Posterior vena cava (tissue), 2 donors: ENCODE data around the gene TCF23. TPM values are rescaled to one million over a fixed set of nuclear protein-coding genes. Genes with fewer than 3 reads are reported as not detected.
"Not testable (repeated sequence)": the region's sequence is repeated elsewhere in the genome, so short reads cannot be mapped to it uniquely, and the experiment has no call there.

Source experiments
- DNase-seq: peaks from one replicate; pipeline ENCODE4 v3.0.0-alpha.2; 2020; ENCODE audit warnings: low spot score
- intact Hi-C, 2 donors: fragments of 100-400 bp; cut with DNase I; formaldehyde crosslinking; loops; one replicate each; pipeline versions ENCODE4 v1.14.1 to v1.14.2; 2022 to 2023
- long read RNA-seq, 2 donors: library from polyadenylated mRNA; unstranded; transcript quantifications; one replicate each; pipeline ENCODE4 v2.0.0, GENCODE V29; 2020 to 2021
- total RNA-seq, 2 donors: library from RNA; stranded (reverse); fragmentation: NEBNext Ultra II Directional; extraction: Animal tissue kit (Norgen Biotek cat#: 25700); gene quantifications; one replicate each; pipeline ENCODE4 v1.2.1, GENCODE V29; 2021
- donor health status: DM: yes; HTN: yes; CAD: no.
- donor health status: DM: yes; HTN: yes; CAD: no.

Gene TCF23
- total RNA-seq: 10 to 100 TPM in 1 of 2 donors, 1 to 10 TPM in 1; 5.0 to 10.7 TPM
- long read RNA-seq, donor 1, full-length matches to known transcripts: 7 of 10 reads
- long read RNA-seq, donor 1, partial matches to known transcripts: 1 of 10 reads
- long read RNA-seq, donor 1, other reads (novel, unspliced or antisense): 2 of 10 reads
- long read RNA-seq, donor 2, full-length matches to known transcripts: 1 of 7 reads
- long read RNA-seq, donor 2, partial matches to known transcripts: 0 of 7 reads
- long read RNA-seq, donor 2, other reads (novel, unspliced or antisense): 6 of 7 reads

DNA sequence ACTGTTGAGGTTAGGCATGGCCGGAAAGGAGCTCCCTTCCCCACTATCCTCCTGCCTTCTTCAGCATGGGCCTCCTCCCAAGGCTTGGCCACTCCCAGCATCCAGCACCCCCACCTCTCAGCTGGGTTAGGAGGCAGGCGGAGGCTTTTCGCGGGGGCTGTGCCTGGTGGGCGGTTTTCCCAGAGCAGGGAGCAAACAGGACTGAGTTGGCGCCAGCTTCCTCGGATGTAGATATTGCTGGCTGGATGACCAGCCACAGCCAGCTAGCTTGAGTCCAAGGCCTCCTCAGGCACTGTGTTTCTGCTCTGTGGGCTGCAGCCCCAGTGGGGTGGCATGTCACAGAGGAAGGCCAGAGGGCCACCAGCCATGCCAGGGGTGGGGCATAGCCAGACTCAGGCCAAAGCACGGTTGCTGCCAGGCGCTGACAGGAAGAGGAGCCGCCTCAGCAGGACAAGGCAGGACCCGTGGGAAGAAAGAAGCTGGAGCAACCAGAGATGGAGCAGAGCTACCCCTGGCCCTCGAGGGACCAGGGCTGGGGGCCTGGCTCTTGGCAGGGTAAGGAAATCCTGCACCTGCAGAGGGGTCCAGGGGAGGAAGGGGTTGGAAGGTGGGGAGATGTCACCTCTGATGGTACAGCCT, at the start of gene TCF23:
Gene TCF23 (plus strand): TSS at position 204 of the 639 bp plus-strand sequence. CDS start 130 bp downstream, at position 334.
- intact Hi-C loops: no loop called here
- DNase-seq: peak; percentile 69

DNA sequence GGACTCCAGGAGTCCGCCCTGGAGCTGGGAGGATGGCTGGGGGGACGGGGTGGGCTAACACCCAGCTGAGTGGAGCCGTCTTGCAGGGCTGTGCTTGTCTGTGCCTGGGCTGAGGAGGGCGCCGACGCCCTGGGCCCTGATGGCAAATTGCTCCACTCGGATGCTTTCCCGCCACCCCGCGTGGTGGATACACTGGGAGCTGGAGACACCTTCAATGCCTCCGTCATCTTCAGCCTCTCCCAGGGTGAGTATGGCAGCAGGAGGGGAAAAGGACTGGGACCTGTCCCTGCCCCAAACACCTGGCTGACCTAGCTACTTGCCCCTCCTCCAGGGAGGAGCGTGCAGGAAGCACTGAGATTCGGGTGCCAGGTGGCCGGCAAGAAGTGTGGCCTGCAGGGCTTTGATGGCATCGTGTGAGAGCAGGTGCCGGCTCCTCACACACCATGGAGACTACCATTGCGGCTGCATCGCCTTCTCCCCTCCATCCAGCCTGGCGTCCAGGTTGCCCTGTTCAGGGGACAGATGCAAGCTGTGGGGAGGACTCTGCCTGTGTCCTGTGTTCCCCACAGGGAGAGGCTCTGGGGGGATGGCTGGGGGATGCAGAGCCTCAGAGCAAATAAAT, 49.4 kb upstream of the TCF23 start:
- intact Hi-C loops: loop anchor here in 1 of 2 donors (5.0 kb wide), 1 partner anchor 103 kb away; no protein-coding TSS in a partner anchor
- DNase-seq: no peak

DNA sequence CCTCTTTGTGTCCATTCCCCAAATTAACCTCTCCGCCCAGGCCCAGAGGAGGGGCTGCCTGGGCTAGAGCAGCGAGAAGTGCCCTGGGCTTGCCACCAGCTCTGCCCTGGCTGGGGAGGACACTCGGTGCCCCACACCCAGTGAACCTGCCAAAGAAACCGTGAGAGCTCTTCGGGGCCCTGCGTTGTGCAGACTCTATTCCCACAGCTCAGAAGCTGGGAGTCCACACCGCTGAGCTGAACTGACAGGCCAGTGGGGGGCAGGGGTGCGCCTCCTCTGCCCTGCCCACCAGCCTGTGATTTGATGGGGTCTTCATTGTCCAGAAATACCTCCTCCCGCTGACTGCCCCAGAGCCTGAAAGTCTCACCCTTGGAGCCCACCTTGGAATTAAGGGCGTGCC, 48.8 kb upstream of the TCF23 start:
- intact Hi-C loops: loop anchor here (5.0 kb wide), 3 partner anchors 92 to 177 kb away; partner anchors contain the start of gene DNAJC5G (in 1 of the 2)
- no peak for DNase-seq

DNA sequence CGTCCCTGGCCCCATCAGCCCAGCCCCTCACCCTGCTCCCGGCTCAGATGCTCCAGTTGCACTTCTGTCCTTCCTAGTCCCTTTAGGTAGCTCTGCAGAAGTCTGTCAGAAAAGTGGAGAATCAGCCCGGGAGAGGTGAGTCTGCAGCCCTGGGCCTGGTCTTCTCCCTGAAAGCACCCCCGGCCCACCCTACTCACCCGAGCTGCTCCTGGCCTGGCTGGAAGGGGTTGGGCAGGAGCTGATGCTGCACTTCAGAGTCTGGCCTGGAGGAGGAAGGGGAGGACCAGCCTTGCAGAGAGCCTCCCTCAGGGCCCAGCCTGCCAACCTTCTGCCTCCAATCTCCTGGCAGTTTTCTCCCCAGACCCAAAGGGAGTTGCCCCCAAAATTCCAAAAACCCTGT, 46.5 kb upstream of the TCF23 start:
- intact Hi-C loops: loop anchor here (5.0 kb wide), 3 partner anchors 90 to 175 kb away; partner anchors contain the start of gene DNAJC5G (in 1 of the 2)
- DNase-seq: peak; percentile 47

DNA sequence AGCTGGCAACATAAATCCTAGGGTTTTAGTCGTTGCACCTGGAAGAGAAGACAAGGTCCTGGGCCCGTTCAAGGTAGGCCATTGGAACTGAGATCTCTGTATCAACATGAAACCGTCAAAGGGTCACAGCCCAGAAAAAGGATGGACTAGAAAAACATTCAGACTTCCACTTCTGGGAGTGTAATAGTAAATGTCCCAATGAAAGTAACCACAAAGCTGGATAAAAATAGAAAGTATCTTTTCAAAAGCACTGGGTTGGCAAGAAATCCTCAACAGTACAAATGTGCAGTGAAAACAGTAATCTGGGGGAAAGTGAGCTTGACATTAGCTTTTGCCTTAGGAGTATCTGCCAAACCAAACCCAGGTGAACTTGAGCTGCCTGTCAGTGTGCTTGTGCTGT, 42.8 kb upstream of the TCF23 start:
- intact Hi-C loops: no loop called here
- no peak for DNase-seq

DNA sequence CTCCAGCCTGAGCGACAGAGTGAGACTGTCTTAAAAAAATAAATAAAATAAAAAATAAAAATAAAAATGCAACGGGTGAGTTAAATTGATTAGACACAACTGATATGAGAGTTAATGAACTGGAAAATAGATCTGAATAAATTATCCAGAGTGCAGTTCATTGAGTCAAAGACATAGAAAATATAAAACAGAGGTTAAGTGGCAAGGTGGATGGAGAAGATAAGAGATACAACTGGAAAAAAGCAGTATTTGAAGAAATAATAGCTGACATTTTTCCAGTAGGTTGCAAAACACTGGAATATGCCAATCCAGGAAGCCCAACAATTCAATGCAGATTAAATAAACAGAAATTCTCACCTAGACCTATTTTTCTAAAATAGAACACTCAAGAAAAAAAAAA, 40.6 kb upstream of the TCF23 start:
- intact Hi-C loops: no loop called here
- no peak for DNase-seq

DNA sequence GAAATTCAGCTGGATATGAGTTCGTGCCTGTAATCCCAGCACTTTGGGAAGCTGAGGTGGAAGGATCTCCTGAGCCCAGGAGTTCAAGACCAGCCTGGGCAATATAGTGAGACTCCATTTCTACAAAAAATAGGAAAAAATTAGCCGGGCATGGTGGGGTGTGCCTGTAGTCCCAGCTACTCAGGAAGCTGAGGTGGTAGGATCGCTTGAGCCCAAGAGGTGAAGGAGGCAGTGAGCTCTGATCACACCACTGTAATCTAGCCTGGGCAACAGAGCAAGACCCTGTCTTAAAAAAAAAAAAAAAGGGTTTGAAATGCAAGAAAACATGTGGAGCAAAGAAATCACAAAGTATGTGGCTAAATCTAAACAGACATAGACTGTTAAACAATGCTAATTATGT, 39.7 kb upstream of the TCF23 start:
- no peak for DNase-seq
- intact Hi-C loops: no loop called here

DNA sequence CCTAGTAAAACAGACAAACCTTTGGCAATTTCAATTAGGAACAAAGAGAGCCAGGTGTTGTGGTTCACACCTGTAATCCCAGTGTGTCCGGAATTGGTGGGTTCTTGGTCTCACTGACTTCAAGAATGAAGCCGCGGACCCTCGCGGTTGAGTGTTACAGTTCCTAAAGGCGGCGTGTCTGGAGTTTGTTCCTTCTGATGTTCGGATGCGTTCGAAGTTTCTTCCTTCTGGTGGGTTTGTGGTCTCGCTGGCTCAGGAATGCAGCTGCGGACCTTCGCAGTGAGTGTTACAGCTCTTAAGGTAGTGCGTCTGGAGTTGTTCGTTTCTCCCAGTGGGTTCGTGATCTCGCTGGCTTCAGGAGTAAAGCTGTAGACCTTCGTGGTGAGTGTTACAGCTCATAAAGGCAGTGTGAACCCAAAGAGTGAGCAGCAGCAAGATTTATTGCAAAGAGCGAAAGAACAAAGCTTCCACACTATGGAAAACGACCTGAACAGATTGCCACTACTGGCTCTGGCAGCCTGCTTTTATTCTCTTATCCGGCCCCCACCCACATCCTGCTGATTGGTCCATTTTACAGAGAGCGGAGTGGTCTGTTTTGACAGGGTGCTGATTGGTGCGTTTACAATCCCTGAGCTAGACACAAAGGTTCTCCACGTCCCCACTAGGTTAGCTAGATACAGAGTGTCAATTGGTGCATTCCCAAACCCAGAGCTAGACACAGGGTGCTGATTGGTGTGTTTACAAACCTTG, 38.0 kb upstream of the TCF23 start:
- DNase-seq, intact Hi-C loops: not testable (repeated sequence)

DNA sequence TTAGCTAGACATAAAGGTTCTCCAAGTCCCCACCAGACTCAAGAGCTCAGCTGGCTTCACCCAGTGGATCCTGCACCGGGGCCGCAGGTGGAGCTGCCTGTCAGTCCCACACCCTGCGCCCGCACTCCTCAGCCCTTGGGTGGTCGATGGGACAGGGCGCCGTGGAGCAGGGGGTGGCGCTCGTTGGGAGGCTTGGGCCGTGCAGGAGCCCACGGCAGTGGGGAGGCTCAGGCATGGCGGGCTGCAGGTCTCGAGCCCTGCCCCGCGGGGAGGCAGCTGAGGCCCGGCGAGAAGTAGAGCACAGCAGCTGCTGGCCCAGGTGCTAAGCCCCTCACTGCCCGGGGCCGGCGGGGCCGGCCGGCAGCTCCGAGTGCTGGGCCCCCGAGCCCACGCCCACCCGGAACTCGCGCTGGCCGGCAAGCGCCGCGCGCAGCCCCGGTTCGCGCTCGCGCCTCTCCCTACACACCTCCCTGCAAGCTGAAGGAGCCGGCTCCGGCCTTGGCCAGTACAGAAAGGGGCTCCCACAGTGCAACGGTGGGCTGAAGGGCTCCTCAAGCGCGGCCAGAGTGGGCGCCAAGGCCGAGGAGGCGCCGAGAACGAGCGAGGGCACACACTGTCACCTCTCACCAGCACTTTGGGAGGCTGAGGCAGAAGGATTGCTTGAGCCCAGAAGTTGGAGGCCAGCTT, 37.3 kb upstream of the TCF23 start:
- DNase-seq, intact Hi-C loops: not testable (repeated sequence)

DNA sequence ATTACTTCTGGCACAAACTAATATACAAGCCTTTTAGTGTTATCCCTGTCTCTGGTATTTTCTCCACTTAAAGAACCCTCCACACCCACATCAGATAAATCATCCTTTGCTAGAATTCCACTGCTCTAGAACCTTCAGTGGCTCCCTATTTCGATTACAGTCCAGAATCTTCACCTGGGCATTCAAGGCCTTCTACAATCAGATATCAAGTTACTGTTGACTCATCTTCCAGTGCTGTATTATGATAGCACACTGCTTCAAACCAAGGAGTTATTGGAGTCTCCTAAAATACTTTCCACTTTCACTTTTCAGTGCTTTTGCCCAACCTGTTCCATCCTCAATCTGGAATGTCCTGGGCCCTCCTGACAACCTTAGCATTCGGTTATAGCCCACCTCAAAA, 33.3 kb upstream of the TCF23 start:
- no peak for DNase-seq
- intact Hi-C loops: no loop called here

DNA sequence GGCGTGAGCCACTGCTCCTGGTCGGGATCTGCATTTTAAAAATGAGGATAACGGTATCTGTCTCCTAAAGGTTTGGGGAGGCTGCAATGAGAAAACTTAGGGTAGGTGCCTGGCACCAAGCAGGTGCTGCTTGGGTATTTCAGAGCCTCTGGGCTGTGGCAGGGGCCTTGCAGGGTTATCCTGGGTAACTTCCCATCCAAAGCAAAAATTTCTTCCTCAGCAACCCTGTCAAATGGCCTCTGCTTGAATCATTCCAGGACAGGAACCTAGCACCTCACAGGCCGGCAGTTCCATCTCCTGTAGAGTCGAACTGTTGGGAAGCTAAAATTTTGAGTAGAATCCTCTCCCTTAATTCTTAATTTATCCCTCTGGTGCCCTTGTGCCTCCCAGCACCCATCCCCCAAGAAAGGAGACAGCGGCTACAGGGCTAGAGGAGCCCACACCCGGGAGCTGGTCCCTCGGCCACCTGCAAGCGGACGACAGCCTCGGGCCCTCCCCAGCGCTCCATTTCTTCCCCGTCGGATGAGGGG, 30.7 kb upstream of the TCF23 start:
- intact Hi-C loops: no loop called here
- DNase-seq: peak; percentile 15

DNA sequence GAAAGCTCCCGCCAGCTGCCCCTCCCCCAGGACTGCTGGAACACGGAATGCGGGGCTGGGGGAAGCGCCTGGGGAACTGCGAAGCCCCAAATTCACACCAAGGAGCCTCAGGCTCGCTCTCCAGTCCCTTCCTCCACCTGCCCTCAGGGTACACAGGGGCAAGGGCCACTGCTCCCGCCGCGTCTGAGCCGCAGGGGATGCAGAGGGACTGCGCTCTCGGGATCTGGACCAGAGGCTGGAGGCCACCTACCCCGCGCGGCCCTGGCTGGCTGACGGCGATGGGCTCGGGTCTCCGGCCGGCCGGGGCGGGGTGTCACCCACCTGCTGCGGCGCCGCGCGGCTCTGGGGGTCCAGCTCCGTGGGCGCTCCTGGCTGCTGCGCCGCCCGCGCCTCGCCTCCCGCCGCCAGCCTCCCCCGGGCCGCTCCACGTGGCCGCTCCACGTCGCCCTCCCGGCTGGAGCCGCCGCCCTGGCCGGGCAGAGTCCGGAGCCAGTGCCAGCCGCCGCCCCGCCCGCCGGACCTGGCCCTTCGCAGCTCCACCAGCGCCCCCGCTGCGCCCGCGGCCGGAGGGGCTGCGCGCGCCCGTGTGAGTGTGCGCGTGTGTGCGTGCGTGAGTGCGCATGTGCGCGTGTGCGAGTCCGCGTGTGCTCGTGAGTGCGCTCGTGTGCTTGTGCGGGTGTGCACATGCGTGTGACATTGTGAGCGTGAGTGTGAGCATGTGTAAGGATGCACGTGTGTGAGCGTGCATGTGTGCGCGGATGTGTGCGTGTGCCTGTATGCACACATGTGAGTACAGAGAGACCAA, 30.1 kb upstream of the TCF23 start, which contains the start of gene CGREF1:
Gene CGREF1 (minus strand): TSS at position 604 of the 805 bp plus-strand sequence. CDS start 14,762 bp downstream, outside the sequence.
- intact Hi-C loops: no loop called here
- peak; percentile 81 for DNase-seq

DNA sequence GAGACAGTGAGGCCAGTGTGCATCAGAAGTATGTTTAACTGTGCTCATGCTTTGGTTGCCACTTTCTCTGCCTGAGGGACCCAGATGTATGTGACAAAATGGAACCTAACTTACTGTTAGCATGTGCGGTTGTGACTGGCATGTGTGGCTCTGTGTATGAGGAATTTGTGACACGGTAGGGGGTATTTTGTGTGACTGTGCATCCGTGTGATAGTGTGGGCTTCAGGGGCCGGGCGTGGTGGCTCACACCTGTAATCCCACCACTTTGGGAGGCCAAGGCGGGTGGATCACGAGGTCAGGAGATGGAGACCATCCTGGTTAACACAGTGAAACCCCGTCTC, 29.5 kb upstream of the TCF23 start:
- DNase-seq: peak; percentile 38
- intact Hi-C loops: not testable (repeated sequence)

DNA sequence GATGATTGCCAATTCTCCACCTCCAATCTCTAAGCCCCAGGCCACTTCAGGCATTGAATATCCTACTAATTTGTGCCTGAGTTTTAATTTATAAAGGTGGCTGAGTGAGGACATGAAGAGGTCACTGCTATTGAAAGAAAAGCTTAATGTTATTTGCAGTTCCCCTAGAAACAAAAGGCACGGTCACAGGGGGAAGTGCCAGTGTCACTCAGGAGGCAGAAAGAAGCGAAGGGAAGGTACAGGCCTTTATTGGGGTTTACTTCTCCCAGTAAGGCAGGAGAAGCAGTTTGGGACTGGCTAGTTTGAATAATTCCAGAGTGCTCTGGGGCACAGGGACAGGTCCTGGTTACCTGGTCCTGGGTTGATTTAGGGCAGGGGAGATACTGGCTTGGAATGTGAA, 26.9 kb upstream of the TCF23 start:
- no peak for DNase-seq
- intact Hi-C loops: no loop called here

DNA sequence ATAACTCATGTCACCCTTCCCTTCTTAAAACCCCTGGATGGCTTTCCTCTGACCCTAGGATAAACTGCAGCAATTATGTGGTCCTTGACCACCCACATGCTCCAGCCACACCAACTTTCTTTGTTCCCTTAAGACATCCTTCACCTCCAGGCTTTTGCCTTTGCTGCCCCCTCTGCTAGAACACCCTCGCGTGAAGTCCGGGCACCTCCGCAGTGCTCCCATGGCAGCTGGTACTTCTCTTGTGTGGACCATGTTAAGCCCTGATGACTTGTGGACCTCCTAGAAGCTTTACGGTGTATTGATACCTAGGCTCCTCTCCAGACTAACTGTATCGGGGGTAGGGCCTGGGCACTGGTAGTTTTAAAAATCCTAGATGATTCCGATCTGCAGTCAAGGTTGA, 26.0 kb upstream of the TCF23 start:
- no peak for DNase-seq
- intact Hi-C loops: no loop called here

DNA sequence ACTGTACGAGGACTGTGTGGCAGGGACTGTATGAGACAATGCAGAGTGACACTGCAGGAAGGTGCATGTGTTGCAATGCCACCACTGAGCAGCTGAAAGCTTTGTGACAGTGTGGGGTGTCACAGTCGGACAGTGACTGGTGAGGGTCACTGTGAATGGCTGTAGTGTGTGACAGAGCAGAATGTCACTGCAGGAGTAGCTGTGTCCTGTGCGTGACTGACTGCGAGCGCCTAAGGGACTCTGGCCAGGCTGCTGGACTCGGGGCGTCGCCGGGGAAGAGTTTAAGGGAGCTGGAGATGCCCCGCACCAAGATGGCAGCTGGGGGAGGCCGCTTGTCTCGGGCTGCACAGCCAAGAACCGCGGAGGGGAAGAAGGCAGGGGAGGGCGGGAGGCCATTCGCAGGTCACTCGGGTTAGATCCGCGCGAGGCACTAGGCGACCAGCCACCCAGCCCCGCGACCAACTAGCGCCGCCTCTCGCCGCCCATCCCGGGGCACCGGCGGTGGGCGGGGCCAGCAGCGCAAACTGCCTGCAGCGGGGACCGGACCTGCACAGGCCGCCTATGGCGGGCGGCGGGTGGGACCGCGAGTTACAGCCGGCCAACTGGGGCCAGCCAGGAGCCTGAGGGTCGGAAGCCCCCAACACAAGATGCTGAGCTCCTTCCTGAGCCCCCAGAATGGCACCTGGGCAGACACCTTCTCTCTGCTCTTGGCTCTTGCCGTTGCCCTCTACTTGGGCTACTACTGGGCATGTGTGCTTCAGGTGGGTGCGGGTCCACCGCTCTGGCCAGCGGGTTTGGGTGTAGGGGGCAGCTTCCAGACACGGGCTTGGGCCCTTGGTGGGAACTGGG, 25.3 kb upstream of the TCF23 start, which contains the start of gene ABHD1:
Gene ABHD1 (plus strand): TSS at position 514 of the 849 bp plus-strand sequence. CDS start 134 bp downstream, at position 648.
- intact Hi-C loops: no loop called here
- peak; percentile 87 for DNase-seq

DNA sequence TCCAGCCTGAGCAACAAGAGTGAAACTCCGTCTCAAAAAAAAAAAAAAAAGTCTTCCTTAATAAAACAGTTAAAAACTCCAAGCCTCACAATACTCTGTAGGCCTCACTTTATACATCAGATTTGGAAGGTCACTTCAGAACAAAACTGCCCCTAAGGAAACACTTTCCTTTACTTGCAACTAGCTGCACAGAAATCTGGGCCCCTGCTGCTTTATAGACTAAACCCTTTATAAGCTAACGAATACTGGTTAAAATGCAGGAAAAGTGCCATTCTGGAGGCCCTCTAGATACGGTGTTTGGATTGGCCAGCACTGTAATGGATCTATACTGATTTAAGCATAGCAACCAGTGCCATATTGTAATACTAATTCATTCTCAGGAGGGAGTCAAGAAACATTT, 23.7 kb upstream of the TCF23 start:
- intact Hi-C loops: no loop called here
- no peak for DNase-seq
